ENCODE measurements around the gene SSUH2.

Gene SSUH2

DNA sequence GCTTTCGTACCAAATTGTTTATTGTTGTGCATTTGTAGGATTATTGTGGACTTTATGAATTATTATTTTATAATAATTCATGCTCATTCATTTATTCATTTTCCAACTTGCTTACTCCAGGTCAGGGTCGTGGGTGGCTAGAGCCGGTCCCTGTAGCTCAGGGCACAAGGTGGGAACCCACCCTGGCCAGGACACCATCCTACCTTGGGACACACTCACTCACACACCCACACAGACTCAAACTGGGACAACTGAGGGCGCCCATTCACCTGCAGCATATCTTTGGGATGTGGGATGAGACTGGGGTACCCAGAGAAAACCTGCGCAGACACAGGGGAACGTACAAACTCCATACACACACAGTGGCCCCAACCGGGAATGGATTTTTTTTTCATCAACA is 40.6 kb downstream of the SSUH2 start:
- CTCF ChIA-PET: interaction anchor here (0.7 to 2.4 kb wide), 2 partner anchors 162 to 629 kb away, joined by 3 to 6 read pairs; no protein-coding TSS in a partner anchor

DNA sequence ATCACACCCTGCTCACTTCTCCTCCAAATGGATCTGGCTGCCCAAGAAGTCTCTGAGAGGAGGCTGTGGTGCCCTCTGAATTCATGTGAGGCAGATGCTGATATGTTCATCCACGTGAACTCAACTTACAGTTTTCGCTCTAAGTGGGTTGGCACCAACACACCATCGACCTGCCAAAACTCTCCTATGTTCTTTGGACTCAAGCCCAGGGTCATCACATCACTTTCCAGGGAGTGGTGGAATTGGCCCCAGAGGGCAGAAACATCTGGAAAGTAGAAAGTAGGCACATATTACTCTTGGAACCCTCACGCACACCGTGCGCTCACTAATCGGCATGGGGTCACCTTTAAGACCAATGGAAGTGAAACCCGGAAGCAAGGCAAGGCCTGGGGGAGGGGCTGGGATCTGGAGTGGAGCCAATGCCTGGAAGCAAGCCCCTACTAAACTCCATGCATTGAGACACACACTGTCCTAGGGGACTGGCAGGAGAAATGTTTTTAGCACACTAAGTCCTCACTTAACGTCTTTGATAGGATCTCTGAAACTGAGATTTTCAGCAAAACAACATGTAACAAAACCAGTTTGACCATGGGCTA is 41.4 kb downstream of the SSUH2 start:
- Histone ChIP-seq H3K27ac (ENCODE audit: extremely low read depth, low read depth, low read length) (no peak overlapping the region), H3K9me3 (ENCODE audit: control insufficient read depth, insufficient read depth, low read depth, low read length) (no peaks in the 10 kb centered on the region), H3K36me3 (ENCODE audit: control insufficient read depth in 2 of 2, insufficient read depth in 1 of 2, low read length in 2 of 2) (no peaks in the 10 kb centered on the region), H3K4me3 (ENCODE audit: low read depth, low read length) (no peak overlapping the region), H3K4me1 (ENCODE audit: control insufficient read depth, insufficient read depth, low read length) (no peaks in the 10 kb centered on the region)
- ChIA-PET POLR2A (no interaction called here), CTCF (no interaction called here)
- TF ChIP-seq, protein P1, sequence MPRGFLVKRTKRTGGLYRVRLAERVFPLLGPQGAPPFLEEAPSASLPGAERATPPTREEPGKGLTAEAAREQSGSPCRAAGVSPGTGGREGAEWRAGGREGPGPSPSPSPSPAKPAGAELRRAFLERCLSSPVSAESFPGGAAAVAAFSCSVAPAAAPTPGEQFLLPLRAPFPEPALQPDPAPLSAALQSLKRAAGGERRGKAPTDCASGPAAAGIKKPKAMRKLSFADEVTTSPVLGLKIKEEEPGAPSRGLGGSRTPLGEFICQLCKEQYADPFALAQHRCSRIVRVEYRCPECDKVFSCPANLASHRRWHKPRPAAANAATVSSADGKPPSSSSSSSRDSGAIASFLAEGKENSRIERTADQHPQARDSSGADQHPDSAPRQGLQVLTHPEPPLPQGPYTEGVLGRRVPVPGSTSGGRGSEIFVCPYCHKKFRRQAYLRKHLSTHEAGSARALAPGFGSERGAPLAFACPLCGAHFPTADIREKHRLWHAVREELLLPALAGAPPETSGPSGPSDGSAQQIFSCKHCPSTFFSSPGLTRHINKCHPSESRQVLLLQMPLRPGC (tag by site-specific recombination; IDR thresholded peaks at IDR 0.05): no peak
- TF ChIP-seq, protein P2, sequence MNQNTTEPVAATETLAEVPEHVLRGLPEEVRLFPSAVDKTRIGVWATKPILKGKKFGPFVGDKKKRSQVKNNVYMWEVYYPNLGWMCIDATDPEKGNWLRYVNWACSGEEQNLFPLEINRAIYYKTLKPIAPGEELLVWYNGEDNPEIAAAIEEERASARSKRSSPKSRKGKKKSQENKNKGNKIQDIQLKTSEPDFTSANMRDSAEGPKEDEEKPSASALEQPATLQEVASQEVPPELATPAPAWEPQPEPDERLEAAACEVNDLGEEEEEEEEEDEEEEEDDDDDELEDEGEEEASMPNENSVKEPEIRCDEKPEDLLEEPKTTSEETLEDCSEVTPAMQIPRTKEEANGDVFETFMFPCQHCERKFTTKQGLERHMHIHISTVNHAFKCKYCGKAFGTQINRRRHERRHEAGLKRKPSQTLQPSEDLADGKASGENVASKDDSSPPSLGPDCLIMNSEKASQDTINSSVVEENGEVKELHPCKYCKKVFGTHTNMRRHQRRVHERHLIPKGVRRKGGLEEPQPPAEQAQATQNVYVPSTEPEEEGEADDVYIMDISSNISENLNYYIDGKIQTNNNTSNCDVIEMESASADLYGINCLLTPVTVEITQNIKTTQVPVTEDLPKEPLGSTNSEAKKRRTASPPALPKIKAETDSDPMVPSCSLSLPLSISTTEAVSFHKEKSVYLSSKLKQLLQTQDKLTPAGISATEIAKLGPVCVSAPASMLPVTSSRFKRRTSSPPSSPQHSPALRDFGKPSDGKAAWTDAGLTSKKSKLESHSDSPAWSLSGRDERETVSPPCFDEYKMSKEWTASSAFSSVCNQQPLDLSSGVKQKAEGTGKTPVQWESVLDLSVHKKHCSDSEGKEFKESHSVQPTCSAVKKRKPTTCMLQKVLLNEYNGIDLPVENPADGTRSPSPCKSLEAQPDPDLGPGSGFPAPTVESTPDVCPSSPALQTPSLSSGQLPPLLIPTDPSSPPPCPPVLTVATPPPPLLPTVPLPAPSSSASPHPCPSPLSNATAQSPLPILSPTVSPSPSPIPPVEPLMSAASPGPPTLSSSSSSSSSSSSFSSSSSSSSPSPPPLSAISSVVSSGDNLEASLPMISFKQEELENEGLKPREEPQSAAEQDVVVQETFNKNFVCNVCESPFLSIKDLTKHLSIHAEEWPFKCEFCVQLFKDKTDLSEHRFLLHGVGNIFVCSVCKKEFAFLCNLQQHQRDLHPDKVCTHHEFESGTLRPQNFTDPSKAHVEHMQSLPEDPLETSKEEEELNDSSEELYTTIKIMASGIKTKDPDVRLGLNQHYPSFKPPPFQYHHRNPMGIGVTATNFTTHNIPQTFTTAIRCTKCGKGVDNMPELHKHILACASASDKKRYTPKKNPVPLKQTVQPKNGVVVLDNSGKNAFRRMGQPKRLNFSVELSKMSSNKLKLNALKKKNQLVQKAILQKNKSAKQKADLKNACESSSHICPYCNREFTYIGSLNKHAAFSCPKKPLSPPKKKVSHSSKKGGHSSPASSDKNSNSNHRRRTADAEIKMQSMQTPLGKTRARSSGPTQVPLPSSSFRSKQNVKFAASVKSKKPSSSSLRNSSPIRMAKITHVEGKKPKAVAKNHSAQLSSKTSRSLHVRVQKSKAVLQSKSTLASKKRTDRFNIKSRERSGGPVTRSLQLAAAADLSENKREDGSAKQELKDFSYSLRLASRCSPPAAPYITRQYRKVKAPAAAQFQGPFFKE (tag by site-specific recombination; IDR thresholded peaks at IDR 0.05; ENCODE audit: borderline replicate concordance): no peak
- TF ChIP-seq ZNF112 (tag by site-specific recombination; IDR thresholded peaks at IDR 0.05) (no peak), ZNF777 (tag by site-specific recombination; IDR thresholded peaks at IDR 0.05; ENCODE audit: borderline replicate concordance) (no peak), ZNF785 (tag by site-specific recombination; IDR thresholded peaks at IDR 0.05) (no peak), ZNF548 (tag by site-specific recombination; IDR thresholded peaks at IDR 0.05) (no peak), ZNF585B (tag by site-specific recombination; IDR thresholded peaks at IDR 0.05) (no peak), REPIN1 (tag by site-specific recombination; IDR thresholded peaks at IDR 0.05; ENCODE audit: low read depth) (no peak), ZNF76 (tag by site-specific recombination; IDR thresholded peaks at IDR 0.05; ENCODE audit: borderline replicate concordance, low read depth) (no peak), ZNF211 (tag by site-specific recombination; IDR thresholded peaks at IDR 0.05; ENCODE audit: low read depth) (no peak), ZNF544 (tag by site-specific recombination; IDR thresholded peaks at IDR 0.05) (no peak), ZNF433 (tag by site-specific recombination; IDR thresholded peaks at IDR 0.05; ENCODE audit: low read depth) (no peak), KLF1 (tag by site-specific recombination; IDR thresholded peaks at IDR 0.05) (no peak), ZNF623 (tag by site-specific recombination; IDR thresholded peaks at IDR 0.05) (no peak)
- TF ChIP-seq, protein P3, sequence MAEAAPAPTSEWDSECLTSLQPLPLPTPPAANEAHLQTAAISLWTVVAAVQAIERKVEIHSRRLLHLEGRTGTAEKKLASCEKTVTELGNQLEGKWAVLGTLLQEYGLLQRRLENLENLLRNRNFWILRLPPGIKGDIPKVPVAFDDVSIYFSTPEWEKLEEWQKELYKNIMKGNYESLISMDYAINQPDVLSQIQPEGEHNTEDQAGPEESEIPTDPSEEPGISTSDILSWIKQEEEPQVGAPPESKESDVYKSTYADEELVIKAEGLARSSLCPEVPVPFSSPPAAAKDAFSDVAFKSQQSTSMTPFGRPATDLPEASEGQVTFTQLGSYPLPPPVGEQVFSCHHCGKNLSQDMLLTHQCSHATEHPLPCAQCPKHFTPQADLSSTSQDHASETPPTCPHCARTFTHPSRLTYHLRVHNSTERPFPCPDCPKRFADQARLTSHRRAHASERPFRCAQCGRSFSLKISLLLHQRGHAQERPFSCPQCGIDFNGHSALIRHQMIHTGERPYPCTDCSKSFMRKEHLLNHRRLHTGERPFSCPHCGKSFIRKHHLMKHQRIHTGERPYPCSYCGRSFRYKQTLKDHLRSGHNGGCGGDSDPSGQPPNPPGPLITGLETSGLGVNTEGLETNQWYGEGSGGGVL (tag by site-specific recombination; IDR thresholded peaks at IDR 0.05): no peak
- TF ChIP-seq, protein P4, sequence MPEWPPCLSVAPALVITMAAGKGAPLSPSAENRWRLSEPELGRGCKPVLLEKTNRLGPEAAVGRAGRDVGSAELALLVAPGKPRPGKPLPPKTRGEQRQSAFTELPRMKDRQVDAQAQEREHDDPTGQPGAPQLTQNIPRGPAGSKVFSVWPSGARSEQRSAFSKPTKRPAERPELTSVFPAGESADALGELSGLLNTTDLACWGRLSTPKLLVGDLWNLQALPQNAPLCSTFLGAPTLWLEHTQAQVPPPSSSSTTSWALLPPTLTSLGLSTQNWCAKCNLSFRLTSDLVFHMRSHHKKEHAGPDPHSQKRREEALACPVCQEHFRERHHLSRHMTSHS (tag by site-specific recombination; IDR thresholded peaks at IDR 0.05): no peak
- TF ChIP-seq, protein P5, sequence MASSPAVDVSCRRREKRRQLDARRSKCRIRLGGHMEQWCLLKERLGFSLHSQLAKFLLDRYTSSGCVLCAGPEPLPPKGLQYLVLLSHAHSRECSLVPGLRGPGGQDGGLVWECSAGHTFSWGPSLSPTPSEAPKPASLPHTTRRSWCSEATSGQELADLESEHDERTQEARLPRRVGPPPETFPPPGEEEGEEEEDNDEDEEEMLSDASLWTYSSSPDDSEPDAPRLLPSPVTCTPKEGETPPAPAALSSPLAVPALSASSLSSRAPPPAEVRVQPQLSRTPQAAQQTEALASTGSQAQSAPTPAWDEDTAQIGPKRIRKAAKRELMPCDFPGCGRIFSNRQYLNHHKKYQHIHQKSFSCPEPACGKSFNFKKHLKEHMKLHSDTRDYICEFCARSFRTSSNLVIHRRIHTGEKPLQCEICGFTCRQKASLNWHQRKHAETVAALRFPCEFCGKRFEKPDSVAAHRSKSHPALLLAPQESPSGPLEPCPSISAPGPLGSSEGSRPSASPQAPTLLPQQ (tag by site-specific recombination; IDR thresholded peaks at IDR 0.05): no peak
- TF ChIP-seq, protein P6, sequence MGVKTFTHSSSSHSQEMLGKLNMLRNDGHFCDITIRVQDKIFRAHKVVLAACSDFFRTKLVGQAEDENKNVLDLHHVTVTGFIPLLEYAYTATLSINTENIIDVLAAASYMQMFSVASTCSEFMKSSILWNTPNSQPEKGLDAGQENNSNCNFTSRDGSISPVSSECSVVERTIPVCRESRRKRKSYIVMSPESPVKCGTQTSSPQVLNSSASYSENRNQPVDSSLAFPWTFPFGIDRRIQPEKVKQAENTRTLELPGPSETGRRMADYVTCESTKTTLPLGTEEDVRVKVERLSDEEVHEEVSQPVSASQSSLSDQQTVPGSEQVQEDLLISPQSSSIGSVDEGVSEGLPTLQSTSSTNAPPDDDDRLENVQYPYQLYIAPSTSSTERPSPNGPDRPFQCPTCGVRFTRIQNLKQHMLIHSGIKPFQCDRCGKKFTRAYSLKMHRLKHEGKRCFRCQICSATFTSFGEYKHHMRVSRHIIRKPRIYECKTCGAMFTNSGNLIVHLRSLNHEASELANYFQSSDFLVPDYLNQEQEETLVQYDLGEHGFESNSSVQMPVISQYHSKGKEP (tag by site-specific recombination; IDR thresholded peaks at IDR 0.05): no peak
- TF ChIP-seq, protein P7, sequence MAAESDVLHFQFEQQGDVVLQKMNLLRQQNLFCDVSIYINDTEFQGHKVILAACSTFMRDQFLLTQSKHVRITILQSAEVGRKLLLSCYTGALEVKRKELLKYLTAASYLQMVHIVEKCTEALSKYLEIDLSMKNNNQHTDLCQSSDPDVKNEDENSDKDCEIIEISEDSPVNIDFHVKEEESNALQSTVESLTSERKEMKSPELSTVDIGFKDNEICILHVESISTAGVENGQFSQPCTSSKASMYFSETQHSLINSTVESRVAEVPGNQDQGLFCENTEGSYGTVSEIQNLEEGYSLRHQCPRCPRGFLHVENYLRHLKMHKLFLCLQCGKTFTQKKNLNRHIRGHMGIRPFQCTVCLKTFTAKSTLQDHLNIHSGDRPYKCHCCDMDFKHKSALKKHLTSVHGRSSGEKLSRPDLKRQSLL (tag by site-specific recombination; IDR thresholded peaks at IDR 0.05): no peak

More for the DNA sequence above, 40.6 kb downstream of the SSUH2 start:
- no peaks in the 10 kb centered on the region for H3K4me1 ChIP-seq (ENCODE audit: control insufficient read depth, insufficient read depth, low read length)
- H3K27ac ChIP-seq (ENCODE audit: extremely low read depth, low read depth, low read length): no peak overlapping the region
- POLR2A ChIA-PET: no interaction called here
- no peak overlapping the region for H3K4me3 ChIP-seq (ENCODE audit: low read depth, low read length)
- H3K9me3 ChIP-seq (ENCODE audit: control insufficient read depth, insufficient read depth, low read depth, low read length): no peaks in the 10 kb centered on the region
- H3K36me3 ChIP-seq (ENCODE audit: control insufficient read depth in 2 of 2, insufficient read depth in 1 of 2, low read length in 2 of 2): no peaks in the 10 kb centered on the region
- no peak for TF ChIP-seq KLF7 (tag by site-specific recombination; IDR thresholded peaks at IDR 0.05; ENCODE audit: borderline replicate concordance)

All from HEK293 (cell line).